Loucy (cell line): ENCODE results near the gene PGK2.
"Not testable (repeated sequence)": the region's sequence is repeated elsewhere in the genome, so short reads cannot be mapped to it uniquely, and the experiment has no call there.

Experiments used
- H2AFZ ChIP-seq: fragments of 200-600 bp; sonication (generic); 2 replicates; pipeline ENCODE4 v1.6.0; 2016; ENCODE audit warnings: antibody characterized with exemption, mild to moderate bottlenecking, low read length, moderate library complexity
- H3F3A ChIP-seq: fragments of 200-600 bp; 2 replicates; pipeline ENCODE4 v1.6.0; 2016; ENCODE audit warnings: antibody characterized with exemption, low read depth, mild to moderate bottlenecking
- H3K27me3 ChIP-seq: fragments of 200-600 bp; sonication (generic); 2 replicates; pipeline ENCODE4 v1.6.1; 2014; ENCODE audit warnings: low read length, mild to moderate bottlenecking; ENCODE audit not compliant: insufficient read depth, poor library complexity, severe bottlenecking
- H3K36me3 ChIP-seq: fragments of 200-600 bp; sonication (generic); 2 replicates; pipeline ENCODE4 v1.6.1; 2016; ENCODE audit warnings: low read length; ENCODE audit not compliant: insufficient read depth
- H3K4me1 ChIP-seq: fragments of 200-600 bp; sonication (generic); 2 replicates; pipeline ENCODE4 v1.5.1; 2014; ENCODE audit warnings: low read length, mild to moderate bottlenecking; ENCODE audit not compliant: insufficient read depth, poor library complexity, severe bottlenecking
- H3K4me2 ChIP-seq: fragments of 200-600 bp; sonication (generic); 2 replicates; pipeline ENCODE4 v1.6.0; 2014; ENCODE audit warnings: antibody characterized with exemption, low read length, low read depth, mild to moderate bottlenecking; ENCODE audit not compliant: poor library complexity, severe bottlenecking
- H3K4me3 ChIP-seq: fragments of 200-600 bp; sonication (generic); 2 replicates; pipeline ENCODE4 v1.5.1; 2014; ENCODE audit warnings: low read length, mild to moderate bottlenecking, mixed read lengths; ENCODE audit not compliant: poor library complexity, severe bottlenecking
- H3K79me2 ChIP-seq: fragments of 200-600 bp; sonication (generic); 2 replicates; pipeline ENCODE4 v1.6.1; 2014; ENCODE audit warnings: low read length; ENCODE audit not compliant: insufficient read depth
- H3K9ac ChIP-seq: fragments of 200-600 bp; sonication (generic); 2 replicates; pipeline ENCODE4 v1.6.0; 2014; ENCODE audit warnings: mild to moderate bottlenecking, low read depth, low read length, moderate library complexity; ENCODE audit not compliant: poor library complexity, severe bottlenecking
- H3K9me2 ChIP-seq: fragments of 200-600 bp; sonication (generic); replicated peaks from 2 replicates; pipeline ENCODE4 v1.6.1; 2016; ENCODE audit warnings: low read depth, low read length, mixed read lengths
- H3K9me3 ChIP-seq: fragments of 200-600 bp; sonication (generic); 2 replicates; pipeline ENCODE4 v1.6.1; 2014; ENCODE audit warnings: mild to moderate bottlenecking, antibody characterized with exemption, low read length, low read depth; ENCODE audit not compliant: insufficient read depth
- H4K20me1 ChIP-seq: fragments of 200-600 bp; sonication (generic); 2 replicates; pipeline ENCODE4 v1.6.0; 2014; ENCODE audit warnings: antibody characterized with exemption, low read length, mild to moderate bottlenecking; ENCODE audit not compliant: insufficient read depth, poor library complexity, severe bottlenecking
- CTCF ChIP-seq: fragments of 200-600 bp; sonication (generic); conservative IDR thresholded peaks from 2 replicates; pipeline ENCODE4 v1.5.1; 2014; ENCODE audit warnings: mild to moderate bottlenecking, antibody characterized with exemption, low read length
- EZH2phosphoT487 ChIP-seq: fragments of 200-600 bp; IDR thresholded peaks from 2 replicates; pipeline ENCODE4 v1.6.1; 2018; ENCODE audit warnings: antibody characterized with exemption, mild to moderate bottlenecking, moderate library complexity, borderline replicate concordance

Gene PGK2

GRCh38 chr6:49799090-49799489, 12.0 kb upstream of the PGK2 start:
- Histone ChIP-seq H4K20me1 (no peaks in the 10 kb centered on the region), H3K27me3 (no peaks in the 10 kb centered on the region), H3K4me3 (no peak overlapping the region), H3K4me1 (no peaks in the 10 kb centered on the region), H3K79me2 (no peaks in the 10 kb centered on the region), H3F3A (no peaks in the 10 kb centered on the region), H3K9ac (no peak overlapping the region), H3K36me3 (no peaks in the 10 kb centered on the region), H3K9me3 (no peaks in the 10 kb centered on the region), H3K9me2 (no peaks in the 10 kb centered on the region), H3K4me2 (no peak overlapping the region), H2AFZ (no peak overlapping the region)
- TF ChIP-seq CTCF (no peak), EZH2phosphoT487 (no peak)

- not testable (repeated sequence) for H2AFZ ChIP-seq, H3K9me3 ChIP-seq, H3K36me3 ChIP-seq, H3K4me3 ChIP-seq, H3K27me3 ChIP-seq, H4K20me1 ChIP-seq, H3K9ac ChIP-seq, H3F3A ChIP-seq, H3K4me1 ChIP-seq, H3K4me2 ChIP-seq, H3K9me2 ChIP-seq, H3K79me2 ChIP-seq
These were observed 9.9 kb upstream of the PGK2 start for GRCh38 chr6:49796842-49797455.

- H3K9me3 ChIP-seq: no peaks in the 10 kb centered on the region
- H2AFZ ChIP-seq: no peak overlapping the region
- H3K36me3 ChIP-seq: no peaks in the 10 kb centered on the region
- H3K9ac ChIP-seq: no peak overlapping the region
- TF ChIP-seq CTCF (no peak), EZH2phosphoT487 (no peak)
- H3K9me2 ChIP-seq: no peaks in the 10 kb centered on the region
- no peaks in the 10 kb centered on the region for H4K20me1 ChIP-seq
- H3K27me3 ChIP-seq: no peaks in the 10 kb centered on the region
- no peaks in the 10 kb centered on the region for H3F3A ChIP-seq
- no peaks in the 10 kb centered on the region for H3K79me2 ChIP-seq
- no peaks in the 10 kb centered on the region for H3K4me1 ChIP-seq
- no peak overlapping the region for H3K4me2 ChIP-seq
- no peak overlapping the region for H3K4me3 ChIP-seq
These were observed 3.3 kb upstream of the PGK2 start for GRCh38 chr6:49790341-49790740.

GRCh38 chr6:49784272-49784671, 2.8 kb downstream of the PGK2 start:
- no peaks in the 10 kb centered on the region for H3K36me3 ChIP-seq
- no peak overlapping the region for H3K4me3 ChIP-seq
- TF ChIP-seq EZH2phosphoT487 (no peak), CTCF (no peak)
- H3K9ac ChIP-seq: no peak overlapping the region
- H4K20me1 ChIP-seq: no peaks in the 10 kb centered on the region
- no peak overlapping the region for H3K4me2 ChIP-seq
- H3K4me1 ChIP-seq: no peaks in the 10 kb centered on the region
- H3K9me2 ChIP-seq: no peaks in the 10 kb centered on the region
- H3F3A ChIP-seq: no peaks in the 10 kb centered on the region
- no peaks in the 10 kb centered on the region for H3K27me3 ChIP-seq
- H3K9me3 ChIP-seq: no peaks in the 10 kb centered on the region
- no peak overlapping the region for H2AFZ ChIP-seq
- no peaks in the 10 kb centered on the region for H3K79me2 ChIP-seq
